GM20431 (cell line): Measurements from ENCODE around the gene ZFR.
"Not testable (repeated sequence)": the region's sequence is repeated elsewhere in the genome, so short reads cannot be mapped to it uniquely, and the experiment has no call there.

ENCODE experiments used
- in situ Hi-C: fragments of 300-500 bp; cut with MseI, MboI; formaldehyde crosslinking; loops from one replicate; pipeline ENCODE4 v1.15.0; 2020; ENCODE audit warnings: low sequenced_read_pairs; ENCODE audit not compliant: unreplicated experiment

Gene ZFR

DNA sequence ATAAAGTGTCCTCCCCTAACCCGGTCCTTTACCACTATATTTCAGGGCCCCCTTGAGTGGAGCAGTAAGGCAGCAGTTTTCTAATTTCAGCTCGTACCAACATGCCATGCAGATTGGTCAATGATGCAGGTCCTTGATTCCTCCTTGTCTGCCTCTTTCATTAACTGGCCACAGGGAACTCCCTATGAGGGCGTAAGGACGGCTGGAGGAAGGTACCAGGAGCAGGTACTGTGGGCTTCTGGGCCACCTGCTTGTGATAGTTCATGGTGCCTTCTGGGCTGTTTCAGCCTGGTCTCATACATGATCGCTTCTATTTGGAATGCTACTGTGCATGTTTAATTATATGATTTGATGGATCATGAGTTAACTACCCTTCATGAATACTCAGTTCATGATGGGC is 9.4 kb upstream of the ZFR start:
- in situ Hi-C loops, result no loop called here

DNA sequence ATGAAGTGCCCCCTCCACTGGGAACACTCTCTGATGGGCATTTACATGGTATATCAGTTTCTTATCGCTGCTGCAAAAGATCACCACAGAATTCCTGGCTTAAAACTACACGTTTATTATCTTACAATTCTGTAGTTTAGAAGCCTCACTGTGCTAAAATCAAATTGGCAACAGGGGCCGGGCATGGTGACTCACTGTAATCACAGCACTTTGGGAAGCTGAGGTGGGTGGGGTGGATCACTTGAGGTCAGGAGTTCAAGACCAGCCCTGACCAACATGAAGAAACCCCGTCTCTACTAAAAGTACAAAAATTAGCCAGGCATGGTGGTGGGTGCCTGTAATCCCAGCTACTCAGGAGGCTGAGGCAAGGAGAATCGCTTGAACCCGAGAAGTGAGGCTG is 7.8 kb upstream of the ZFR start:
- in situ Hi-C loops, result not testable (repeated sequence)

DNA sequence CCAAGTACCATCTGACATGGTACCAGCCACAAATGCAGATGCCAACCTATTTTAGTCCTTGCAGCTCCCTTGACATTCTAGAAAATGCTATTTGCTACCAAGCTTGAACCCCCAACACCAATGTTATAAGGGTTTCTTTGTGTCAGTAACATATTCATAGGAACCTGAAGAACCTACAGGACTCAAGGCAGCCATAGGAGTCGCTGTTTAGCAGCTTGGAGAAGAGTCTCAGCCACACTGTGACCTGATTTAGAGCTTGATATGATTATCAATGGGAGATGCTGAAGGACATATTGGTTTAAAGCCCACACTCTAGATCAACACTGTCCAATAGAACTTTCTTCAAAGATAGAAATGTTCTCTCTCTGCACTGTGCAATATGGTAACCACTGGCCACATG is 6.4 kb upstream of the ZFR start:
- in situ Hi-C loops, result no loop called here

DNA sequence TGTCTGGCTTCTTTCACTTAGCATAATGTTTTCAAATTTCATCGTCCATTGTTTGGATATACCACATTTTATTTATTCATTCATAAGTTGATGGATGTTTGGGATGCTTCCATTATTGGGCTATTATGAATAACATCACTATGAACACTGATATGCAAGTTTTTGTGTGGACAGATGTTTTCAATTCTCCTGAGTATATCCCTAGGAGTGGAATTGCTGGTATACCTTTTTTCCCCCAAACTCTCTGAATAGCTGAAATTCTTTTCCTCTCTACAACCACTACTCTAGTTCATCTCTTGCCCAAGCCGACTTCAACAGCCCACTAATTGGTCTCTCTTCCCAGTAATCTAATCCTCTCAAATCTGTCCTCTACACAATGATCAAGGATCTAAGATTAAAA is 4.7 kb upstream of the ZFR start:
- in situ Hi-C loops, result no loop called here

DNA sequence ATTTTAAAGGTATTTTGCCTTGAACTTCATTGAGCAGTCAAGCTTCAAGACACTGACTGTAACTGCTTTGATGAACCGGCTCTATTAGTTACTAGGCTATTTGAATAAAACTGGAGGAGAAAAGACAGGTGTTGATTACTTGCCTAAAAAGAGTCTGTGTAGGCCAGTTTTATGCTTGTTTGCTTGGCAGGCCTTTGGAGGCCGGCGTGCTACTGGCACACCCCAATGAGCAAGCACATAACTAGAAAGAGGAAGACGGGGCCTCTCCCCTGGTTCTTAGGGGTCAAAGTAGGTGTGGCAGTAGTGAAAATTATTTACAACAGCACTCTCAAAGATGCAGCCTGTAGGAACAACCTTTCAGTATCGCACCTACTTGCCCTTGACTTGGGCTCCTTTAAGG is 2.1 kb upstream of the ZFR start:
- in situ Hi-C loops, result no loop called here

DNA sequence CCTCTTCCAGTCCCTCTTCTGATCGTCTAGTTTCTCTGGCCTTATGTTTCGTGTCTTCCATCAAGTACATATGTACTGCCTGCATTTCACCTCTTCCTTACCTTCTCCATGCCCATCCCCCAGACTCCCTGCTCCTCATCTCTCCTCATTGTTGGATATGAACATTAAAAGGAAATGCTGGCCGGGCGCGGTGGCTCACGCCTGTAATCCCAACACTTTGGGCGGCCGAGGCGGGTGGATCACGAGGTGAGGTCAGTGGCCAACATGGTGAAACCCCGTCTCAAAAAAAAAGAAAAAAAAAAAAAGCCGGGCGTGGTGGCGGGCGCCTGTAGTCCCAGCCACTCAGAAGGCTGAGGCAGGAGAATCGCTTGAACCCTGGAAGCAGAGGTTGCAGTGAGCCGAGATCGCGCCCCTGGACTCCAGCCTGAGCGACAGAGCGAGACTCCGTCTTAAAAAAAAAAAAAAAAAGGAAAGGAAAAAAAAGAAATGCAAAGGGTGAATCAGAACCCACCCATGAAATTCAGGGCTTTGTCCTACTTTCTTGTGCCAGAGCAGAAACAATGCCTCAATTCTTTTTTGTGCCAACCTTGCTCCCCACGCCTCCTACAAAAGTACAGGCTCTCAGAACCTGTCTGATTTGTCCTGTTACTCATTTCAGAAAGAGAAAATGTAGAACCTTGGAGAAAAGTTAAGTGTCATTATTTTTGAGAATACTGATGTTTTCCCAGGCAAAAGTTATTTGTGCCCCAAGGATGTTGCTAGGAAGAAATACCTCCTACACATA is 1.5 kb upstream of the ZFR start:
- in situ Hi-C loops, result no loop called here

DNA sequence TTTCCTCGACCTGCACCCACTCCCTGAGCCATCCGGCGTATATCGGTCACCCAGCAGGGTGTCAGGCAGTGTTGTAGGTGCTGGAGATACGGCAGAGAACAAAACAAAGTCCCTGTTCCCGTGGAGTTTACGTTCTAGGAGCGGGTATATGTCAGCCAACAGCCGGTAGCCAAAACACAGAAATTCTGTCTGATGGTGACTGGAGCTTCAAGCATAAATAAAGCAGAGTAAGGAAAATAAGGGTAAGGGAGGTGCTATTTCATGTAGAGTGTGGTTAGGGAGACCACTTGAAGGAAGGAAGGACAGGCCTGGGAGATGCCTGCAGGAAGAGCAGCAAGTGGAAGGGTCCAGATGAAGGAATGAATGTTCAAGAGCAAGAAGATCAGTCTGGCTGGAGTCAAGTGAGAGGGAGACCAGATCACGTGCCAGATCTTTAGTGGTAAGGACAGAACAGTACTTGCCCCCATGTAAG is 783 bp upstream of the ZFR start:
- in situ Hi-C loops, result no loop called here

DNA sequence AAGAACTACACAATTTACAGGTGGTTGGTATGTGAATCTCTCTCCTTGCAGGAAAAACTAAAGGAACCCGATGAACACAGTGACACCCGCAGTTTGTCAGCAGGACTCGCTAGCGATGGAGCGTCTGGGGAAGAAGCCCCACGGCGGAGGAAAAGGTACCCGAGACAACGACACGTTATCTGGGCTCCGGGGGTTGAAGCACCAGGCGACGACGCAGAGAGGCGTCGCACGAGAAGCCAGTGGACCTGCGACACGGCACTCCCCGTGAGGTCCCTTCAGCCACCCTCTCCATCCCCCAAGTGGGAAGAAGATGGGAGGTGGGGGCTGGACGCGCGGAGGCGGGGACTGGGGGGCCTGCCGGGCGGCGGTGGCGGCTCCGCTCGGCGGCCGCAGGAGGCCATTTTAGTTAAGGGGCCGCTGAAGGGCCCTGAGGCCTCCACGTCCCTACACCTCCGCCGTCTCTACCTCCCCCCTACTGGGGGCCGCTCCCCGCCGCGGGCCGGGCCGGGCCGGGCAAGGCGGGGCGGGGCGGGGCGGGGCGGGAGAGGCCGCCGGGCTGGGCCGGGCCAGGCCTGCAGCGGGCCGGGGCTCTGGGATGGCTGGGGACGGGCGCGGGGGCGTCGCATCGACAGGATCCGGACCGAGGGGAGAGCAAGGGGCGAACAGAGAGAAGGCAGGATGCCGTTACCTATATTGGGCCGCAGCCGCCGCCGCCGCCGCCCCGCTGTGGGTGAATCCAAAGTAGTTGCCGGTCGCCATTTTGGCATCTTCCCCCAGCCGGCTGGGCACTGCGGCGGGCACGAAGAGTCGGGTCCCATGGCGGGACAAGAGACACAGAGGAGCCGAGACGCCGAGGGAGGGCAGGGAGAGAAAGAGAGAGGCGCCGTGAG is 754 bp downstream of the ZFR start:
- in situ Hi-C loops, result no loop called here

DNA sequence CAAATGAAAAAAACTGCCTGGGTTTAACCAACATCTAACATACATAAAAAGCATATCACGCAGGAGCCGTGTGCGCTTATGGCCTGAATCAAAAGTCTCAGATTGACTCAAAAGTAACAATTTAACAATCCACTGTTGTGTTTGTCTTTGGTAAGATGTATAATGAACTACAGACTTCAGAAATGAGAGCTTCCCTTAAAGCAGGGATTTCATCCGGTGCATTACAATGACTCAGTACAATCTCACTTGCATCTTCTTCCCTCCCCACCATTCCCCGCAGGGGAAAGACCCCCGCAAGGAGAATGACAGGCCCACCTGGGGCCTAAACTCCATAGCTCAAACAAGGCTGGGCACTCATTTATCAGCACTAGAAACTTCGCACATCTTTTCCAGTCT is 1.4 kb downstream of the ZFR start:
- in situ Hi-C loops, result no loop called here

DNA sequence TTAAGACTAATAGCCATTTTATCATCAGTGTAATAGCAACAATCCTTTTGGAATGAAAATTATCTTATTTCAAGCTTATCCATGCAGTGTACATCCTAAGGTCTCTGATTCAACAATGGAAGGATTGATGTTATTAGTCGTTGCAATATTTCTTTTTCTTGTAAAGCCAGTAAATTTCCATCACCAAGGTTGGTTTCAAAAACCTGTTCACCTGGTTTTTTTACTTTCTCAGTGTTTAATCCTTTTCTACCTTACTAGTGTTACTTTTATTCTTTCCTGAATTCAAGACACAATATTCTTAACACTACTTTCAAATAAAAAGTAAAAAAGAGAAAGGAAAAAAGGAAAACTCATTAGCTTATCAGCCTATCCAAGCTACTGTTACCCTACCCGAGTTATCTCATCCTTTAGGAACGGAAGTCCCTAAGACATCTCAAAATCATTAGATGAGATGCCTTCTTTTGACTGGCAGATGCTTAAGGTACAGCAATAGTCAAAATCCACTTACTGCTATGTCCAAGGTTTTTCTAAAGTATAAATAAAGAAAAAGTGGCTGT is 5.4 kb downstream of the ZFR start:
- in situ Hi-C loops, result no loop called here

DNA sequence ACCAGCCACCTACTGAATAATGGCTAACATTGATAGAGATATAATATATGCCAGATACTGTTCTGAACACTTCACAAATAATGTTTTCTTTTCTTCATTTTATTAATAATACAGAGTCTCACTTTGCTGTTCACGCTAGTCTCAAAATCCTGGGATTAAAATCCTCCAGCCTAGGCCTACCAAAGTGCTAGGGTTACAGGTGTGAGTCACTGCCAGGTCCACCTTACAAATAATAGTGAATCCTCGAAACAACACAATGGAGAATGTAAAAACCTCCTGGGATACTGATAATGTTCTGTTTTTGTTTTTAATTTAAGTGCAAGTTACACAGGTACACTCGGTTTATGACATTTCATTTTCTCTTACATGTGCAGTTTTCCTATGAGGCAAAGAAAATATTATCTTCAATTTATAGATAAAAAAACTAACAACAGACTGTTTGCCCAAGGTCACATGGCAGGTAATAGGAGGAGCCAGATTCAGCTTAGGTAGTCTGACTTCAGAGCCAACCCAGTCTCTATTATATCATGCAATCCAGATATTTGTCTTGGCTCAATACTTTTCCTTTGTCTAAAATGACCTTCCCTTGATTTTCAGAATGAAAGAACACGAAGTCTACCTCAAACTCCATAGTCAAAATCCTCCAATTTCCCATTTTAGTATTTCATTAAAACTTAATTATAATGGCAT is 7.8 kb downstream of the ZFR start:
- in situ Hi-C loops, result no loop called here

DNA sequence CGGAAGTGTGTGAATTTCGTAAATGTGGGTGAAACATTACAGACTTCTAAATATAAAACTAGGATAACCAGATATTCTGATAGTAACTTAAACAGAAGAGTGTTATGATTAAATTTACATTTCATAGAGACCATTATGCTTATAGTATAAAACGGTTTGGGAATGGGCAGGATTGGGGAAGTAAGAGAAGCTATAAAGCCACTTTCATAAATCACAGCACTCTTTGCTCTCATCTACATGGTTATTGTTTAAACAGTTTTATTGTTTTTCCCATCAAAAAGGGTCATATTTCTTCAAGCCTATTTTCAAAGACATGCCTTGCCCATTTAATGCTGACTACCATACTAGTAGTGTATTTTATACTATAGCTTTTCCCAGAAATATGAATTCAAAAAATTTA is 9.2 kb downstream of the ZFR start:
- in situ Hi-C loops, result no loop called here

DNA sequence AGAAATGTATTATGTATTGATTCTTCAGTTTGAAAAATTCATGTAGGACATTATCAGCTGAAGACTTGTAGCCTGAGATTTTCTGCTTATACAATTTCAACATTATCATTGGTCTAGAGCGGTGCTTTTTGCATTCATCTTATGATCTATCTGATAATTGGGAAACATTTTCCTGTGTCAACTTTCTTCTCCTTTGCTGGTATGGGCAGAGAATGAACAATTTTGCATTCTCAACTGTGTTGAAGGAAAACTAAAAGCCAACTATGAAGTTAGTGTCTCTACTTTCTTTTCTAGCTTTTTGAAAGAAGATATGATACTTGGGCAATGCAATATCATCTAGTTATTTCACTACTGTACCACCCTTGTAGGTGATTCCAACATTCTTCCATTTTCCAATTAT is 10.3 kb downstream of the ZFR start:
- in situ Hi-C loops, result no loop called here

DNA sequence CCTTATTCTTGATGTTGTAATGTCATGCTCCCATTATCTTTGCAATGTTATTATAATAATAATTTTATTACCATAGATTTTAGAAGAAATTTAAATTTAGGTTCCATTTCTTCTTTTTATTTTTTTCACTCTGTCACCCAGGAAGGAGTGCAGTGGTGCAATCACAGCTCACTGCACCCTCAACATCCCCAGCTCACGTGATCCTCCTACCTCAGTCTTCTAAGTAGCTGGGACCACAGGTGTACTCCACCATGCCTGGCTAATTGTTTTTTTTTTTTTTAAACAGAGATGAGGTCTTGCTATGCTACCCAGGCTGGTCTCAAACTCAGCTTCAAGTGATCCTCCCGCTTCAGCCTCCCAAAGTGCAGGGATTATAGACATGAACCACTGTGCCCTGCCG is 11.9 kb downstream of the ZFR start:
- in situ Hi-C loops, result no loop called here

DNA sequence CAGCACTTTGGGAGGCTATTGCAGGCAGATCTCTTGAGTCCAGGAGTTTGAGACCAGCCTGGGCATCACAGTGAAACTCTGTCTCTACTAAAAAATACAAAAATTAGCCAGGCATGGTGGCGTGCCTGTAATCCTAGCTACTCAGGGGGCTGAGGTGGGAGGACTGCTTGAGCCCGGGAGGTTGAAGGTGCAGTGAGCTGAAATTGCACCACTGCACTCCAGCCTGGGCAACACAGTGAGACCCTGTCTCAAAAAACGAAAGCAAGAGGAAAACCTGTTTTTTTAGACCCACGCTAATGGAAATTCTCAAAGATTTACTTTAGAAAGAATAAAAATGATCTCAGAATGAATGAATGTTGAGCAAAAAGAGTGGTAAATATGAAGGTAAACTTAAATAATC is 13.7 kb downstream of the ZFR start:
- in situ Hi-C loops, result not testable (repeated sequence)

DNA sequence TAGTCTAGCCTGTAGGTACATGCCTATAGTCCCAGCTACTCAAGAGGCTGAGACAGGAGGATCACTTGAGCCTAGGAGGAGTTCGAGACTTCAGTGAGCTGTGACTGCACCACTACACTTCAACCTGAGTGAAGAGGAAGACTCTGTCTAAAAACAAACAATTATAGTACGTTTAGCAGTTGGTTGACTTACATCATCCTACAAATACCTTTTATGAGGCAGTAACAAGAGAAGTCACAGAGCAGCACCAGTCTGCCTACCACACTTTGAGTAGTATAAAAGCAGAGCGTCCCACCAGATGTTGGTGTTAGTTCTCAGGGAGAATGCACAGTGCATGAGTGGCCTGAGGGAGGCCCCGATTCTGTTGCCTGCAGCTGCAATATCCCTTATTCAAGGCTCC is 16.1 kb downstream of the ZFR start:
- in situ Hi-C loops, result no loop called here

DNA sequence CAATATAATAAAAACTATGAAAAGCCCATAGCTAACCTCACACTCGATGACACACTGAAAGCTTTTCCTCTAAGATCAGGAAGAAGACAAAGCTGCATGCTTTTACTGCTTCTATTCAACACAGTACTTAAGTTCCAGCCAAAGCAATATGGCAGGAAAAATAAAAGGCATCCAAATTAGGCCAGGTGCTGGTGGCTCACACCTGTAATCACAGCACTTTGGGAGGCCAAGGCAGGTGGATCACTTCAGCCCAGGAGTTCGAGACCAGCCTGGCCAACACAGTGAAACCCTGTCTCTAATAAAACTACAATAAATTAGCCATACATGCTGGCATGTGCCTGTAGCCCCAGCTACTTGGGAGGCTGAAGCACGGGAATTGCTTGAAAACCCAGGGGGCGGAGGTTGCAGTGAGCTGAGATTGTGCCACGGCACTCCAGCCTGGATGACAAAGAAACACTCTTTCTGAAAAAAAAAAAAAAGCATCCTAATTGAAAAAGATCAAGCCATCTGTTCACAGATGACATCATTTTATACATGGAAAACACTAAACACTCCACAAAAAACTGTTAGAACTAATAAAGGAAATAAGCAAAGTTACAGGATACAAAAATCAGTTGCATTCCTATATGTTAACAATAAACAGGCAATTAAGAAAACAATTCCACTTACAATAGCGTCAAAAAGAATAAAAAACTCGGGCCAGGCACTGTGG is 17.9 kb downstream of the ZFR start:
- in situ Hi-C loops, result no loop called here

DNA sequence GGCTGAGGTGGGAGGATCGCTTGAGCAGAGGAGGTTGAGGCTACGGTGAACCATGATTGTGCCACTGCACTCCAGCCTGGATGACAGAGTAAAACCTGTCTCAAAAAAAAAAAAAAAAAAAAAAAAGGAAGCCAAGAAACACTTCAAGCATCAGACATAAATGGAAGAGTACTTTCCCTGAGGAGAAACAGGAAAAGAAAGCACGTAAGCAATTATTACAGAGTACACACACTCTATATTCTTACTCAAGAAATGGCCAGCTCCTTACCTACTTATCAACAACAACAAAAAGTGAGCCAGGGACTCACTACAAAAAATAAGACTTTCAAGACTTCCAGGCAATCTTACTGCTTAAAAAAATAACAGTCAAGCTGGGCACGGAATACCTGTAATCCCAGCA is 21.8 kb downstream of the ZFR start:
- in situ Hi-C loops, result no loop called here

DNA sequence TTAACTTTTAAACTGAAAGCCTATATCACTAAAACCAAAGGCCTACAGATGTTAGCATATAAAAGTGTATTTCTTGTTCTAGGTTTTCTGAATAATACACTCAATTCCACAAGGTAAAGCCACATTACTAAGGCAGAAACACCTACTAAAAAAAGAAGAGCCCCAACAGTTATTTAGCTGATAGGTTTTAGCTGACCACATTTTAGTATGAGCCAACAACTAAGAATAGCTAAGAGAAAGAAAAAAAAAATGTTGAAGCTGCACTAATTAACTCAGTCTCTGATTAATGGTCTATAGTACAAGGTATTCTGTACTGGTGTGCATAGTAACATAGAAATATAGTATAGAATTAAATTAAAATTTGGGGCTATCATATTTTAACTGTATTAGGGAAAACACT is 23.5 kb downstream of the ZFR start:
- in situ Hi-C loops, result no loop called here

DNA sequence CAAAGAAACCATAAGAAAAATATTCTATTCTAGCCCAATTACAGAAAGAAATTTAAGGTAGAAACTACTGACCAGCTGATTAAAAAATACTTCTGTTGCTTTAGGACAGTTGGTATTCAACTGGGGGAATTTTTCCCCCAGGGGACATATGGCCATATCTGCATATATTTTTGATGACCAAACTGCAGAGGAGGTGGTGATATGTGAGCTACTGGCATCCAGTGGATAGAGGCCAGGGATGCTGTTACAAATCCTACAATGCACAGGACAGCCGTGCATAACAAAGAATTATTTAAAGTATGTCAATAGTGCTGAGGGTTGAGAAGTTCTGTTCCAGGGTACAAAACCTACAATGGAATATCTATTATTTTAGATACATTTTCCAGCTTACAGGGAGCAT is 24.0 kb downstream of the ZFR start:
- in situ Hi-C loops, result no loop called here
